Esophagus muscularis mucosa (tissue), 4 donors: ENCODE data around the gene NOL6. TPM values are rescaled to one million over a fixed set of nuclear protein-coding genes. Genes with fewer than 3 reads are reported as not detected.

Experiments used
- DNase-seq: peaks from one replicate; pipeline ENCODE4 v3.0.0-alpha.2; 2017; ENCODE audit errors: extremely low spot score
- H3K27ac ChIP-seq, 4 donors: fragments of 200-600 bp; sonication (generic); replicated peaks in 1 of 4; 1 replicate in 3 of 4; 2 replicates in 1 of 4; pipeline ENCODE4 v1.5.1; 2016 to 2019; ENCODE audit warnings: mild to moderate bottlenecking in 1 of 4
- H3K27me3 ChIP-seq, 4 donors: fragments of 200-600 bp; sonication (generic); one replicate each; pipeline versions ENCODE4 v1.5.1 to v1.6.0; 2016 to 2019
- H3K36me3 ChIP-seq, 4 donors: fragments of 200-600 bp; sonication (generic); one replicate each; pipeline ENCODE4 v1.5.1; 2016 to 2019
- H3K4me1 ChIP-seq, 4 donors: fragments of 200-600 bp; sonication (generic); one replicate each; pipeline ENCODE4 v1.5.1; 2016 to 2019
- H3K4me3 ChIP-seq, 4 donors: fragments of 200-600 bp; sonication (generic); 1 replicate in 2 of 4; 2 replicates in 2 of 4; pipeline ENCODE4 v1.5.1; 2016 to 2019; ENCODE audit warnings: mild to moderate bottlenecking in 4 of 4, moderate library complexity in 1 of 4
- H3K9me3 ChIP-seq, 4 donors: fragments of 200-600 bp; sonication (generic); 1 replicate in 3 of 4; 2 replicates in 1 of 4; pipeline ENCODE4 v1.5.1; 2016 to 2019
- EP300 ChIP-seq: sonication (generic); formaldehyde crosslinking; IDR thresholded peaks from one replicate; pipeline ENCODE4 v1.6.1; 2017; ENCODE audit warnings: antibody characterized with exemption
- POLR2A ChIP-seq: fragments of 450-650 bp; IDR thresholded peaks from one replicate; pipeline ENCODE4 v1.6.1; 2017; ENCODE audit warnings: antibody characterized with exemption, moderate library complexity, mild to moderate bottlenecking, low read depth
- POLR2AphosphoS5 ChIP-seq, 2 donors: sonication (generic); formaldehyde crosslinking; IDR thresholded peaks; one replicate each; pipeline ENCODE4 v1.6.1; 2017; ENCODE audit warnings: antibody characterized with exemption in 2 of 2
- WGBS: methylation state at CpG from one replicate; pipeline ENCODE4 v1.1.5; 2018; 5-methylcytosine and 5-hydroxymethylcytosine counted together
- intact Hi-C: fragments of 100-400 bp; cut with DNase I; formaldehyde crosslinking; loops from one replicate; pipeline ENCODE4 v1.15.1; 2023
- total RNA-seq, 4 donors: library from RNA; depleted of rRNA; stranded (reverse); fragments of >200 nt; gene quantifications; one replicate each; pipeline versions ENCODE4 v1.1.0 to v1.2.1, GENCODE V29; 2016
- TF ChIP-seq, protein P1 (sequence below), 3 experiments: fragments of 200-600 bp in 2 of 3; fragments of 450-650 bp in 1 of 3; sonication (generic) in 2 of 3; IDR thresholded peaks; one replicate each; pipeline ENCODE4 v1.5.1; 2017 to 2019; ENCODE audit warnings: antibody characterized with exemption in 3 of 3, mild to moderate bottlenecking in 2 of 3, moderate library complexity in 1 of 3

Gene NOL6
- total RNA-seq, 4 donors from 2014 or later = 12.7 to 21.0 (median 16.5) TPM

DNA sequence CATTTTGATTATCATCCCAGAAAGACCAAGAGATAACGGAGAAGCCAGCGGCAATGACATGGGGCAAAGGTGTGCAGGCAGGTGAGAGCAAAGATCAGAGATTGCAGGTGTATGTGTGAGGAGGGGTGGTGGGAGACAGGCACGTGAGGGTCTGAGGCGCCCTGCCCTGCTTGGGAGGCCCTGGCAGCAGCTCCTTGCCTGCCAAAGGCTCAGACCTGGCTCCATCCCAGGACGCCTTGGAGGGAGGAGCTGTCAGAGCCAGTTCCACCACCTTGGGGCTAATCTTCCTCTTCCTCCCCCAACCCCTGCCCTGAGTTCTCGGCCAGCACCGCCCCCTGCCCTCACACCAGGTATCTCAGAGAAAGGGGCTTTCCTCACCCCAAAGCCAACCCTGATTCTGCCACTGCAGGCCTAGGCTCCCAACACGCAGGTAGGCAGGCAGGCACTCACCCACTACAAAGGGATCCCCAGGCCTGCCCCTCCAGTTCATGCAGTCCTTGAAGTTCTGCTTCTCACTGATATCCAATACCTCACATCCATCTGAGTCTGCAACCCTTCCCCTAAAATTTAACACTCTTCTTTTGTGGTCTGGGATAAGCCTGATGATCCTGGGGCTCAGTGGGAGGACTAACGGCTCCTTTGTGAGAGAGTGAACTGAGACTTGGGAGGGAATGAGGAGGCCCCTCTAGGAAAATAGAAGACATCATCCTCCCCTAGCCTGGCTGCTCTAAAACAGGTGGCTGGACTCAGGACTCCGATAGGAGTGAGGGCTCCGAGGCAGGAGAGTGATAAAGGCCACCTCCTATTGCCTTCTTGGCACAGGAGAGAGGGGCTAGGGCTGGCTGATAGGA is 28.1 kb downstream of the NOL6 start:
- H3K4me1 ChIP-seq = peaks cover 19 to 24% (median 22%) of the 10 kb centered on the region in 4 donors
- 91% methylated on average over 9 of the region's 11 CpGs for WGBS
- no peak overlapping the region for H3K27ac ChIP-seq
- H3K27me3 ChIP-seq = peaks cover 0 to 8% (median 0%) of the 10 kb centered on the region in 4 donors
- peaks cover 0 to 19% (median 2%) of the 10 kb centered on the region in 4 donors for H3K36me3 ChIP-seq
- no peak for DNase-seq
- TF ChIP-seq EP300 (no peak), POLR2A (no peak), POLR2AphosphoS5 (IDR thresholded peaks at IDR 0.05) (no peak)
- TF ChIP-seq, protein P1, sequence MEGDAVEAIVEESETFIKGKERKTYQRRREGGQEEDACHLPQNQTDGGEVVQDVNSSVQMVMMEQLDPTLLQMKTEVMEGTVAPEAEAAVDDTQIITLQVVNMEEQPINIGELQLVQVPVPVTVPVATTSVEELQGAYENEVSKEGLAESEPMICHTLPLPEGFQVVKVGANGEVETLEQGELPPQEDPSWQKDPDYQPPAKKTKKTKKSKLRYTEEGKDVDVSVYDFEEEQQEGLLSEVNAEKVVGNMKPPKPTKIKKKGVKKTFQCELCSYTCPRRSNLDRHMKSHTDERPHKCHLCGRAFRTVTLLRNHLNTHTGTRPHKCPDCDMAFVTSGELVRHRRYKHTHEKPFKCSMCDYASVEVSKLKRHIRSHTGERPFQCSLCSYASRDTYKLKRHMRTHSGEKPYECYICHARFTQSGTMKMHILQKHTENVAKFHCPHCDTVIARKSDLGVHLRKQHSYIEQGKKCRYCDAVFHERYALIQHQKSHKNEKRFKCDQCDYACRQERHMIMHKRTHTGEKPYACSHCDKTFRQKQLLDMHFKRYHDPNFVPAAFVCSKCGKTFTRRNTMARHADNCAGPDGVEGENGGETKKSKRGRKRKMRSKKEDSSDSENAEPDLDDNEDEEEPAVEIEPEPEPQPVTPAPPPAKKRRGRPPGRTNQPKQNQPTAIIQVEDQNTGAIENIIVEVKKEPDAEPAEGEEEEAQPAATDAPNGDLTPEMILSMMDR (IDR thresholded peaks at IDR 0.05) = no peak
- H3K4me3 ChIP-seq = peak overlapping the region in 1 of 4 donors; percentile 67
- intact Hi-C loops = no loop called here
- no peaks in the 10 kb centered on the region for H3K9me3 ChIP-seq

DNA sequence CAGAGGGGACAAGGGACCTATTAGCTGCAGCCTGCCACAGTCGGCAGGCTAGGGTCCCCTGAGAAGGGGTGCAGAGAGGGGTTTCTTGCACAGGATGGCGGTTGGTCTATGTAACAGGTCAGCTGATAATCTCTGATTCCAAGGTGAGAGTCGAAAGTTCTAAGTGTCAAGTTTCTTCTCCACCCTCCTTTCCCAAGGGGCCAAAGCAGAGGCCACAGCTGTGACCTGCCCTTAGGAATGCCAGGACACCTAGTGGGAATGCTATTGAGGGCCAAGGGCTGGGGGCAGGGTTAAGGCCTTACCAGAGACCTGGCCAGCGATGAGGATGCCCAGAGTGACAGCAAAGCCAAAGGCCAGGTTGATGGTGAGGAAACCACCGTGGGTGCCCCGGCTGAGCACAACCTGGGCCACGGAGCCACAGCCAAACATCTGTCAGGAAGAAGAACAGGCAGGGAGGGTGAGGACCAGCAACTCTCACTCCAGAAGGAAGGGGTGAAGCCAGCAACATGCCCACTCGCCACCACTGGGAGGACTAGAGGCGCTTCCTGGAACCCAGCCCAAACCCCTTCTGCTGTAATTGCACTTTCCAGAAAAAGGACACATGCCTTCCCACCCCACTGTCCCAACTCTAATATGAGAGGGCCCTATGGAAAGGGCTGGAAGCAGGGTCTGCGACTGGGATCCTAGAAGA is 30.1 kb downstream of the NOL6 start:
- H3K36me3 ChIP-seq = peaks cover 0 to 19% (median 2%) of the 10 kb centered on the region in 4 donors
- intact Hi-C loops = no loop called here
- DNase-seq = no peak
- WGBS = 88% methylated on average over 8 of the region's 10 CpGs
- TF ChIP-seq, protein P1 (IDR thresholded peaks at IDR 0.05) = no peak
- no peak for TF ChIP-seq EP300
- no peak for TF ChIP-seq POLR2A
- no peak for TF ChIP-seq POLR2AphosphoS5 (IDR thresholded peaks at IDR 0.05)
- H3K27ac ChIP-seq = no peak overlapping the region
- peaks cover 22 to 27% (median 24%) of the 10 kb centered on the region in 4 donors for H3K4me1 ChIP-seq
- no peaks in the 10 kb centered on the region for H3K9me3 ChIP-seq
- no peak overlapping the region for H3K4me3 ChIP-seq
- H3K27me3 ChIP-seq = peaks cover 0 to 8% (median 0%) of the 10 kb centered on the region in 4 donors

DNA sequence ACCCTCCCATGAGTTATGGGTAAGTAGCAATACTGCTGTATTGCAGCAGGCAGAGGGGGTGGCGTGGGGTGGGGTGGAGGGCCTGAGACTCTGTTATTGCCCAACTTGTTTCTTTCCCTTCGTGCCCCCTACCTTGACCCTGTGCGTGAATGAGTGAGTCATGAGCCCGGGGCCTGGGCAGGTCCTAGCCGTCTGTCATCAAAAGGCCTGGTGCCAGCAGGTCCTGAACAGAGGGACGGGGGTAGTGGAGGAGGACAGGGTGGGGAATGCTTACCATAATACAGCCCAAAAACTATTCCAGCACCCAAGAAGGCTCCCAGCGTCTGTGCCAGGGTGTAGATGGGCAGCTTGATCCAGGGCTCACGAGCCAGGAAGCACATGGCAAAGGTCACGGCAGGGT is 30.7 kb downstream of the NOL6 start:
- peaks cover 21 to 26% (median 23%) of the 10 kb centered on the region in 4 donors for H3K4me1 ChIP-seq
- intact Hi-C loops = no loop called here
- no peak overlapping the region for H3K4me3 ChIP-seq
- 91% methylated on average over 9 of the region's 9 CpGs for WGBS
- H3K27me3 ChIP-seq = peaks cover 0 to 6% (median 0%) of the 10 kb centered on the region in 4 donors
- no peak for DNase-seq
- no peak overlapping the region for H3K27ac ChIP-seq
- TF ChIP-seq, protein P1 (IDR thresholded peaks at IDR 0.05) = no peak
- no peak for TF ChIP-seq POLR2AphosphoS5 (IDR thresholded peaks at IDR 0.05)
- no peak for TF ChIP-seq EP300
- no peak for TF ChIP-seq POLR2A
- H3K9me3 ChIP-seq = no peaks in the 10 kb centered on the region
- H3K36me3 ChIP-seq = peaks cover 0 to 19% (median 2%) of the 10 kb centered on the region in 4 donors

DNA sequence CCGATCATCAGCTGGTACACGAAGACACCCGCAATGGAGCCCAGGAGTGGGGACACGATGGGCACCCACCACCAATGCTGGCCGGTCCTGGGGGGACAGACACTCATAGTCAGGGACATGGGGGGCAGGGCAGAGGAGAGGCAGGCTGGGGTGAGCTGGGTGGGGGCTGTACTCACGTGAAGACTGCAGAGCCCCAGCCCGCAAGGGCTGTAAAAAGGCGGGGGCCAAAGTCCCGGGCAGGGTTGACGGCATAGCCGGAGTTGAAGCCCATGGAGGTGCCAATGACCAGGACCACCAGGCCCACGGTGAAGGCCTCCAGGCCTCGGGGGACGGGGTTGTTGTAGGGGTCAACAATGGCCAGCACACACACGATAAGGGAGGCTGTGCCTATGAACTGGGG is 31.6 kb downstream of the NOL6 start:
- TF ChIP-seq, protein P1 (IDR thresholded peaks at IDR 0.05) = no peak
- 91% methylated on average over 13 of the region's 15 CpGs for WGBS
- intact Hi-C loops = no loop called here

More for the DNA sequence above, 31.6 kb downstream of the NOL6 start:
- H3K27me3 ChIP-seq = peaks cover 0 to 2% (median 0%) of the 10 kb centered on the region in 4 donors
- H3K36me3 ChIP-seq = peaks cover 0 to 19% (median 2%) of the 10 kb centered on the region in 4 donors
- DNase-seq = no peak
- H3K4me1 ChIP-seq = peaks cover 12 to 18% (median 14%) of the 10 kb centered on the region in 4 donors
- no peak overlapping the region for H3K27ac ChIP-seq
- H3K9me3 ChIP-seq = no peaks in the 10 kb centered on the region
- H3K4me3 ChIP-seq = no peak overlapping the region
